H1 (cell line): ENCODE data around the gene TAS1R3. TPM values are rescaled to one million over a fixed set of nuclear protein-coding genes. Genes with fewer than 3 reads are reported as not detected.

Experiments used
- ASH2L ChIP-seq: fragments of 200-600, 300-600 bp; sonication (generic); IDR thresholded peaks from one replicate; pipeline ENCODE4 v1.7.1; 2017; ENCODE audit warnings: low read length
- ATF2 ChIP-seq: IDR thresholded peaks from 2 replicates; pipeline ENCODE4 v1.6.1; 2012; ENCODE audit warnings: low read length, inconsistent platforms
- ATF3 ChIP-seq: IDR thresholded peaks from 2 replicates; pipeline ENCODE4 v1.6.1; 2011; ENCODE audit warnings: low read depth, mild to moderate bottlenecking, low read length; ENCODE audit not compliant: insufficient read depth
- BACH1 ChIP-seq: IDR thresholded peaks from 2 replicates; pipeline ENCODE4 v1.6.1; 2012; ENCODE audit warnings: low read length, improper control_type of control experiment
- CBX5 ChIP-seq: fragments of 300-800, 300-1000 bp; sonication (generic); IDR thresholded peaks from 2 replicates; pipeline ENCODE4 v1.7.1; 2016; ENCODE audit warnings: antibody characterized with exemption, low read length, low read depth
- CHD2 ChIP-seq: IDR thresholded peaks from 2 replicates; pipeline ENCODE4 v1.6.1; 2012; ENCODE audit warnings: low read length, improper control_type of control experiment
- CREB1 ChIP-seq: IDR thresholded peaks from 2 replicates; pipeline ENCODE4 v1.6.1; 2012; ENCODE audit warnings: inconsistent platforms
- CTCF ChIP-seq, 3 experiments: IDR thresholded peaks; 1 replicate in 2 of 3; 2 replicates in 1 of 3; pipeline versions ENCODE4 v1.5.1 to v1.6.1; 2011; ENCODE audit warnings: low read length in 3 of 3, mild to moderate bottlenecking in 3 of 3, inconsistent platforms in 2 of 3, low read depth in 1 of 3, moderate library complexity in 1 of 3; ENCODE audit not compliant: insufficient read depth in 1 of 3; ENCODE audit errors: control extremely low read depth in 1 of 3
- EGR1 ChIP-seq: IDR thresholded peaks from 2 replicates; pipeline ENCODE4 v1.6.1; 2011; ENCODE audit warnings: low read depth, low read length, borderline replicate concordance
- FOSL1 ChIP-seq: IDR thresholded peaks from 2 replicates; pipeline ENCODE4 v1.6.1; 2011; ENCODE audit warnings: mild to moderate bottlenecking, low read depth, low read length, moderate library complexity; ENCODE audit not compliant: insufficient read depth
- KDM4A ChIP-seq: IDR thresholded peaks from one replicate; pipeline ENCODE4 v1.7.1; 2012; ENCODE audit warnings: low read depth, mild to moderate bottlenecking, moderate library complexity, low read length, inconsistent platforms; ENCODE audit not compliant: severe bottlenecking
- NANOG ChIP-seq: IDR thresholded peaks from 2 replicates; pipeline ENCODE4 v1.6.1; 2011; ENCODE audit warnings: low read length, low read depth, mild to moderate bottlenecking, inconsistent platforms; ENCODE audit not compliant: insufficient read depth, poor library complexity, severe bottlenecking
- NRF1 ChIP-seq: IDR thresholded peaks from 2 replicates; pipeline ENCODE4 v1.6.1; 2011; ENCODE audit warnings: mild to moderate bottlenecking, low read depth, low read length, improper control_type of control experiment
- RAD21 ChIP-seq, 2 experiments: IDR thresholded peaks in 1 of 2; conservative IDR thresholded peaks in 1 of 2; 2 replicates each; pipeline ENCODE4 v1.6.1; 2011; ENCODE audit warnings: low read depth in 2 of 2, low read length in 2 of 2, improper control_type of control experiment in 1 of 2, inconsistent platforms in 1 of 2, mild to moderate bottlenecking in 1 of 2, moderate library complexity in 1 of 2
- RBBP5 ChIP-seq: IDR thresholded peaks from 2 replicates; pipeline ENCODE4 v1.7.1; 2012; ENCODE audit warnings: low read depth, mild to moderate bottlenecking, inconsistent platforms, low read length, moderate library complexity, borderline replicate concordance
- RFX5 ChIP-seq: IDR thresholded peaks from 2 replicates; pipeline ENCODE4 v1.6.1; 2011; ENCODE audit warnings: low read depth, low read length, improper control_type of control experiment, borderline replicate concordance
- RNF2 ChIP-seq: fragments of 200-900, 300-1000 bp; sonication (generic); IDR thresholded peaks from 2 replicates; pipeline ENCODE4 v1.7.1; 2016; ENCODE audit warnings: borderline replicate concordance, low read depth, mild to moderate bottlenecking, antibody characterized with exemption, low read length; ENCODE audit not compliant: poor library complexity, severe bottlenecking; ENCODE audit errors: missing control alignments
- SIX5 ChIP-seq: IDR thresholded peaks from 2 replicates; pipeline ENCODE4 v1.6.1; 2011; ENCODE audit warnings: mild to moderate bottlenecking, low read depth, low read length
- SP1 ChIP-seq: IDR thresholded peaks from 2 replicates; pipeline ENCODE4 v1.6.1; 2011; ENCODE audit warnings: low read depth, low read length
- SP2 ChIP-seq: IDR thresholded peaks from 2 replicates; pipeline ENCODE4 v1.6.1; 2012; ENCODE audit warnings: mild to moderate bottlenecking, low read length, inconsistent platforms
- TBP ChIP-seq: IDR thresholded peaks from 2 replicates; pipeline ENCODE4 v1.6.1; 2011; ENCODE audit warnings: low read depth, low read length, improper control_type of control experiment
- polyA plus RNA-seq, 7 experiments: library from polyadenylated mRNA; depleted of rRNA in 3 of 7; stranded (reverse) in 5 of 7; unstranded in 2 of 7; fragments of >200 nt in 5 of 7; fragments of 200-250 nt in 2 of 7; gene quantifications; 1 replicate in 5 of 7; 2 replicates in 1 of 7; 4 replicates in 1 of 7; pipeline versions ENCODE4 v1.2.1 to v1.2.3, GENCODE V29; 2011 to 2013; ENCODE audit warnings: missing spikeins in 2 of 7, mixed read lengths in 2 of 7
- total RNA-seq: library from RNA; stranded (reverse); fragmentation: NEBNext Ultra II Directional; extraction: Animal tissue kit (Norgen Biotek cat#: 25700); gene quantifications from 2 replicates; pipeline ENCODE4 v1.2.1, GENCODE V29; 2021

TAS1R3 gene
- total and polyA plus RNA-seq, 2 of the 8 experiments (the other 6 are each of a cell fraction or from before 2014, with no cell fraction given): 0.03 to 0.19 TPM

GRCh38 chr1:1308756-1309250 lies 22.3 kb upstream of the TAS1R3 start (continued):
- TF ChIP-seq BACH1 (no peak), SP2 (no peak), EGR1 (no peak), RAD21 (IDR thresholded peaks at IDR 0.05 in 1 of 2, conservative IDR thresholded peaks at IDR 0.05 in 1 of 2; ENCODE audit: low read depth in 2 of 2, low read length in 2 of 2) (no peak), SIX5 (no peak), KDM4A (peak; percentile 6), SP1 (no peak), ATF2 (no peak), NANOG (no peak), RBBP5 (no peak), RNF2 (no peak), ASH2L (no peak), CHD2 (no peak), CBX5 (no peak), NRF1 (no peak), TBP (no peak), CREB1 (no peak), FOSL1 (no peak), CTCF (IDR thresholded peaks at IDR 0.05; ENCODE audit: control extremely low read depth in 1 of 3, insufficient read depth in 1 of 3, low read depth in 1 of 3, low read length in 3 of 3) (no peak), RFX5 (no peak), ATF3 (no peak)
